ENCODE data around the gene FAM32A. TPM values are rescaled to one million over a fixed set of nuclear protein-coding genes. Genes with fewer than 3 reads are reported as not detected.

FAM32A gene
- total RNA-seq, 6 donors from 2014 or later, result 47.1 to 84.8 (median 58.5) TPM

- ATAC-seq (ENCODE audit: low FRiP score in 2 of 2) (no peak), DNase-seq (peak in 1 of 2 donors; percentile 61)
- no peak overlapping the region for H3K27ac ChIP-seq
- peaks cover 22 to 100% (median 88%) of the 10 kb centered on the region in 4 donors for H3K36me3 ChIP-seq
- peaks cover 14 to 19% (median 18%) of the 10 kb centered on the region in 4 donors for H3K9me3 ChIP-seq
- H3K4me3 ChIP-seq, result no peak overlapping the region
- TF ChIP-seq CTCF (IDR thresholded peaks at IDR 0.05), result no peak
- no peak for TF ChIP-seq POLR2A (IDR thresholded peaks at IDR 0.05)
- TF ChIP-seq POLR2AphosphoS5 (IDR thresholded peaks at IDR 0.05), result no peak
- TF ChIP-seq EP300 (IDR thresholded peaks at IDR 0.05), result no peak
- H3K27me3 ChIP-seq, result no peaks in the 10 kb centered on the region
- no peaks in the 10 kb centered on the region for H3K4me1 ChIP-seq
- WGBS, 2 donors, result 91 to 100% methylated on average over 11 to 21 of the region's 21 CpGs
Measured at GRCh38 chr19:16225279-16226183, 40.3 kb downstream of the FAM32A start.

- peaks cover 22 to 98% (median 87%) of the 10 kb centered on the region in 4 donors for H3K36me3 ChIP-seq
- DNase-seq, result peak in 1 of 2 donors; percentile 72
- H3K4me3 ChIP-seq, result no peak overlapping the region
- H3K27ac ChIP-seq, result no peak overlapping the region
- ATAC-seq (ENCODE audit: low FRiP score in 2 of 2), result peak in 1 of 2 donors; percentile 20
- H3K4me1 ChIP-seq, result no peaks in the 10 kb centered on the region
- 90% methylated on average over 6 to 16 of the region's 16 CpGs for WGBS, 2 donors
- peaks cover 7 to 13% (median 11%) of the 10 kb centered on the region in 4 donors for H3K9me3 ChIP-seq
- H3K27me3 ChIP-seq, result no peaks in the 10 kb centered on the region
- TF ChIP-seq CTCF (IDR thresholded peaks at IDR 0.05) (no peak), POLR2AphosphoS5 (IDR thresholded peaks at IDR 0.05) (no peak), POLR2A (IDR thresholded peaks at IDR 0.05) (no peak), EP300 (IDR thresholded peaks at IDR 0.05) (no peak)
Measured at GRCh38 chr19:16226184-16226591, 41.0 kb downstream of the FAM32A start.

GRCh38 chr19:16226878-16227836 lies 41.9 kb downstream of the FAM32A start:
- no peak for ATAC-seq (ENCODE audit: low FRiP score in 2 of 2)
- WGBS, 2 donors, result 91 to 93% methylated on average over 20 to 32 of the region's 33 CpGs

More at GRCh38 chr19:16226878-16227836, 41.9 kb downstream of the FAM32A start:
- peak in 1 of 2 donors; percentile 54 for DNase-seq
- TF ChIP-seq EP300 (IDR thresholded peaks at IDR 0.05) (no peak), POLR2A (IDR thresholded peaks at IDR 0.05) (no peak), CTCF (IDR thresholded peaks at IDR 0.05) (no peak), POLR2AphosphoS5 (IDR thresholded peaks at IDR 0.05) (no peak)
- Histone ChIP-seq H3K4me3 (no peak overlapping the region), H3K27ac (no peak overlapping the region), H3K9me3 (peaks cover 0 to 3% (median 1%) of the 10 kb centered on the region in 4 donors), H3K27me3 (no peaks in the 10 kb centered on the region), H3K4me1 (no peaks in the 10 kb centered on the region), H3K36me3 (peaks cover 22 to 98% (median 86%) of the 10 kb centered on the region in 4 donors)

All from upper lobe of left lung (tissue), 6 donors.